22Rv1 (cell line): Measurements from ENCODE around the gene APBA1.

Experiments
- CTCF ChIP-seq: fragments of 450-650 bp; IDR thresholded peaks from 2 replicates; pipeline ENCODE4 v1.5.1; 2017; ENCODE audit warnings: mild to moderate bottlenecking
- ZFX ChIP-seq: fragments of 450-650 bp; IDR thresholded peaks from 2 replicates; pipeline ENCODE4 v1.6.1; 2017; ENCODE audit warnings: antibody characterized with exemption, borderline replicate concordance

DNA sequence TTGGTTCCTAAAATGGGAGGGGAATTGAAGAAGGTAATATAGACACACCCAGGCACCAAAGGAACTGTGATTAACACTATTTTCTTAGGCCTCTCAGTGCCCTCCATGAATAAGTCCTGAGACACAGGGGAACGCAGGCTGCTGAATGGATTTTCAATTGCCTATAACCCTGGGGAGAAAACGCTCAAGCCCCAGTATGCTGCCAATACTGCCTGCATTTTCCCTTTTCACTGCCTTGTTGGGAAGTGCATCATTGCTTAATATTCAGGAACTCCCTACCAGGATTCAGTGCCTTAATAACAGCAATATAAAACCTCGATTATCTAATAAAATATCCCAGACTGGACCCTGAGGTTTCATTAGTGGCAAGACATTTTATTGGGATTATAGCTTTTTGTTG is 25.4 kb downstream of the APBA1 start:
- no peak for TF ChIP-seq CTCF
- no peak for TF ChIP-seq ZFX
